Gastroesophageal sphincter (tissue), 3 donors: ENCODE data around the gene FHOD3.

Experiments used
- CTCF ChIP-seq, 4 experiments: fragments of 200-600 bp in 2 of 4; fragments of 450-650 bp in 2 of 4; sonication (generic) in 1 of 4; IDR thresholded peaks; one replicate each; pipeline ENCODE4 v1.5.1; 2017 to 2019; ENCODE audit warnings: antibody characterized with exemption in 4 of 4, mild to moderate bottlenecking in 2 of 4, moderate library complexity in 2 of 4
- EP300 ChIP-seq: sonication (generic); formaldehyde crosslinking; IDR thresholded peaks from one replicate; pipeline ENCODE4 v1.6.1; 2017; ENCODE audit warnings: antibody characterized with exemption, mild to moderate bottlenecking
- POLR2AphosphoS5 ChIP-seq: sonication (generic); formaldehyde crosslinking; IDR thresholded peaks from one replicate; pipeline ENCODE4 v1.6.1; 2017; ENCODE audit warnings: antibody characterized with exemption

GRCh38 chr18:36454245-36454644 lies 156.7 kb downstream of the FHOD3 start:
- TF ChIP-seq CTCF (IDR thresholded peaks at IDR 0.05), result no peak
- no peak for TF ChIP-seq EP300
- TF ChIP-seq POLR2AphosphoS5, result no peak
